H1 (cell line): ENCODE data around the gene GSG1L. TPM values are rescaled to one million over a fixed set of nuclear protein-coding genes. Genes with fewer than 3 reads are reported as not detected.

Source experiments
- CHD7 ChIP-seq: fragments of 300-600 bp; sonication (generic); IDR thresholded peaks from 2 replicates; pipeline ENCODE4 v1.7.1; 2012; ENCODE audit warnings: low read length, moderate library complexity, mild to moderate bottlenecking, inconsistent platforms; ENCODE audit not compliant: insufficient replicate concordance
- CTCF ChIP-seq, 3 experiments: IDR thresholded peaks; 1 replicate in 2 of 3; 2 replicates in 1 of 3; pipeline versions ENCODE4 v1.5.1 to v1.6.1; 2011; ENCODE audit warnings: low read length in 3 of 3, mild to moderate bottlenecking in 3 of 3, inconsistent platforms in 2 of 3, low read depth in 1 of 3, moderate library complexity in 1 of 3; ENCODE audit not compliant: insufficient read depth in 1 of 3; ENCODE audit errors: control extremely low read depth in 1 of 3
- JUND ChIP-seq: IDR thresholded peaks from 2 replicates; pipeline ENCODE4 v1.6.1; 2011; ENCODE audit warnings: mild to moderate bottlenecking, improper control_type of control experiment, low read length
- RAD21 ChIP-seq, 2 experiments: IDR thresholded peaks in 1 of 2; conservative IDR thresholded peaks in 1 of 2; 2 replicates each; pipeline ENCODE4 v1.6.1; 2011; ENCODE audit warnings: low read depth in 2 of 2, low read length in 2 of 2, improper control_type of control experiment in 1 of 2, inconsistent platforms in 1 of 2, mild to moderate bottlenecking in 1 of 2, moderate library complexity in 1 of 2
- polyA plus RNA-seq, 7 experiments: library from polyadenylated mRNA; depleted of rRNA in 3 of 7; stranded (reverse) in 5 of 7; unstranded in 2 of 7; fragments of >200 nt in 5 of 7; fragments of 200-250 nt in 2 of 7; gene quantifications; 1 replicate in 5 of 7; 2 replicates in 1 of 7; 4 replicates in 1 of 7; pipeline versions ENCODE4 v1.2.1 to v1.2.3, GENCODE V29; 2011 to 2013; ENCODE audit warnings: missing spikeins in 2 of 7, mixed read lengths in 2 of 7
- total RNA-seq: library from RNA; stranded (reverse); fragmentation: NEBNext Ultra II Directional; extraction: Animal tissue kit (Norgen Biotek cat#: 25700); gene quantifications from 2 replicates; pipeline ENCODE4 v1.2.1, GENCODE V29; 2021

GSG1L gene
- total and polyA plus RNA-seq, 2 of the 8 experiments (the other 6 are each of a cell fraction or from before 2014, with no cell fraction given), result 0.71 to 1.1 TPM

- TF ChIP-seq CHD7 (no peak), CTCF (IDR thresholded peaks at IDR 0.05; ENCODE audit: control extremely low read depth in 1 of 3, insufficient read depth in 1 of 3, low read depth in 1 of 3, low read length in 3 of 3) (peak; percentile 82 to 99 (median 95)), JUND (peak; percentile 48; the same call in 1 of the 2 replicates), RAD21 (IDR thresholded peaks at IDR 0.05 in 1 of 2, conservative IDR thresholded peaks at IDR 0.05 in 1 of 2; ENCODE audit: low read depth in 2 of 2, low read length in 2 of 2) (peak; percentile 60 to 71)
These were observed 27.3 kb upstream of the GSG1L start (continued) for GRCh38 chr16:28090646-28091377.
